ENCODE data around the gene KCNMA1. TPM values are rescaled to one million over a fixed set of nuclear protein-coding genes. Genes with fewer than 3 reads are reported as not detected.

The KCNMA1 gene
- total and polyA plus RNA-seq, 10 of the 15 experiments (the other 5 are each of a cell fraction or from before 2014, with no cell fraction given) = 8.5 to 77.0 (median 21.3) TPM

- no peaks in the 10 kb centered on the region for H3K27me3 ChIP-seq (replicated peaks in 1 of 2; ENCODE audit: control insufficient read depth in 2 of 2, insufficient read depth in 2 of 2, low read length in 1 of 2)
- no peaks in the 10 kb centered on the region for H3K9me3 ChIP-seq (replicated peaks; ENCODE audit: control insufficient read depth, insufficient read depth, low read length)
- no peaks in the 10 kb centered on the region for H3K36me3 ChIP-seq (ENCODE audit: control insufficient read depth in 2 of 2, insufficient read depth in 2 of 2, low read length in 1 of 2)
- WGBS (ENCODE audit: insufficient coverage, insufficient replicate concordance, low lambda C conversion rate, missing lambda C conversion rate) = 12% methylated on average over 5 of the region's 5 CpGs
- RAD21 ChIA-PET (ENCODE audit: unreplicated experiment) = no interaction called here
- POLR2A ChIA-PET = no interaction called here
- H3K4me2 ChIP-seq (ENCODE audit: control insufficient read depth, insufficient read depth) = no peak overlapping the region
- intact Hi-C loops (cut with micrococcal nuclease; ENCODE audit: unreplicated experiment) (no loop called here), in situ Hi-C loops (cut with MboI) (no loop called here)
- no peak for FAIRE-seq
- no peak overlapping the region for H3K4me3 ChIP-seq
- CTCF ChIA-PET = interaction anchor here (1.2 kb wide), 1 partner anchor 66 kb away, joined by 4 read pairs; no protein-coding TSS in a partner anchor
- no peak overlapping the region for H2AFZ ChIP-seq (ENCODE audit: control insufficient read depth, low read depth, low read length)
- SMC1A ChIA-PET (ENCODE audit: uncharacterized antibody, unreplicated experiment) = interaction anchor here (1.5 kb wide), 1 partner anchor 111 kb away, joined by 4 read pairs; no protein-coding TSS in a partner anchor
- no peak for ATAC-seq
- no peaks in the 10 kb centered on the region for H4K20me1 ChIP-seq (ENCODE audit: control insufficient read depth, insufficient read depth)
- H3K4me1 ChIP-seq (ENCODE audit: control insufficient read depth, insufficient read depth, low read length) = no peaks in the 10 kb centered on the region
- H3K79me2 ChIP-seq (ENCODE audit: control insufficient read depth, insufficient read depth, low read length) = no peaks in the 10 kb centered on the region
- H3K9ac ChIP-seq (ENCODE audit: control insufficient read depth, insufficient read depth, low read length) = no peak overlapping the region
- no peak overlapping the region for H3K27ac ChIP-seq (ENCODE audit: control insufficient read depth, insufficient read depth)
- BruUV-seq (replicated peaks) = no TSS peak
- DNase-seq (ENCODE audit: low read depth, low spot score) = no peak
- TF ChIP-seq BHLHE40 (IDR thresholded peaks at IDR 0.05; ENCODE audit: borderline replicate concordance in 1 of 2, low read depth in 2 of 2, low read length in 1 of 2) (no peak), E2F4 (IDR thresholded peaks at IDR 0.05; ENCODE audit: low read depth, low read length) (no peak), ZNF622 (IDR thresholded peaks at IDR 0.05) (no peak), YBX1 (IDR thresholded peaks at IDR 0.05) (no peak), KLF5 (IDR thresholded peaks at IDR 0.05; ENCODE audit: partially characterized antibody) (no peak), STAT3 (IDR thresholded peaks at IDR 0.05; ENCODE audit: low read depth, low read length) (no peak), BMI1 (IDR thresholded peaks at IDR 0.05; ENCODE audit: borderline replicate concordance) (no peak), ZBTB33 (IDR thresholded peaks at IDR 0.05) (no peak), PKNOX1 (IDR thresholded peaks at IDR 0.05) (no peak), CEBPB (IDR thresholded peaks at IDR 0.05; ENCODE audit: borderline replicate concordance in 1 of 2, low read depth in 2 of 2, low read length in 2 of 2) (no peak), E4F1 (IDR thresholded peaks at IDR 0.05; ENCODE audit: borderline replicate concordance, partially characterized antibody) (no peak), LARP7 (IDR thresholded peaks at IDR 0.05) (no peak), PRDM15 (CRISPR knock-in tag; IDR thresholded peaks at IDR 0.05) (no peak), CREB1 (IDR thresholded peaks at IDR 0.05; ENCODE audit: low read depth) (no peak), MYB (IDR thresholded peaks at IDR 0.05; ENCODE audit: borderline replicate concordance, low read depth, low read length) (no peak)
Observed at GRCh38 chr10:77317221-77317620, 320.4 kb downstream of the KCNMA1 start.
